ENCODE results near the gene CYFIP2.

DNA sequence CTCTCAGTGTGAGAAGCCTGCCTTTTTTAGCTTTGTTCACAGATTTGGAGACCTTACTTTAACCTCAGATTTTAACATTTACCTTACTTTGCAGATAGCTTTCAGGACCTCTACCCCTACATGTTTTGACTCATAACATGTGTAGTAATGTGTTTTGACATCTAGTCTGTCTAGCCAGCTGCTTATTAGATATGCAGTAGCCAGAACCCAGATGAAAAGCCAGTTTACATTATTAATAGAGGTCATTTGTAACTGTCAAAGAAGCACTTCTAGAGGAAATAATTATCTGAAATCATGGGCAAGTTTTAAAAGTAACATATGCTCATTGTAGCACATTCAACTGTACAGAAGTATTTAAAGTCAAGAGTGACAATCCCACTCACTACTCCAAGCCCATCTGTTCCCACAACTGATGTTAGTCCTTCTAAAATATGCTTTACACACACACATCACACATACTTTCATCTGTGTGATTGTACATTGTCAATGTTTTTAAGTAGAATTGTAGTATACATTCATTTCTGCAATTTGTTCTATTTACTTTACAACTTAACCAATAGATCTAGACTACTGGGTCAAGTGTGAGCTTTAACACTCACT is 122.3 kb downstream of the CYFIP2 start:
- TF ChIP-seq TAF1 (IDR thresholded peaks at IDR 0.05; ENCODE audit: borderline replicate concordance, low read depth, low read length) = no peak
- no peak for TF ChIP-seq POLR2A (IDR thresholded peaks at IDR 0.05; ENCODE audit: low read depth, low read length)
- no peak for TF ChIP-seq POLR2AphosphoS5 (IDR thresholded peaks at IDR 0.05; ENCODE audit: low read depth, low read length)
